ENCODE data around the gene NEDD4L.
"Not testable (repeated sequence)": the region's sequence is repeated elsewhere in the genome, so short reads cannot be mapped to it uniquely, and the experiment has no call there.

NEDD4L gene

GRCh38 chr18:58038063-58038462, 6.0 kb upstream of the NEDD4L start:
- ATAC-seq (replicated peaks) (peak in 1 of 2 donors; percentile 49), DNase-seq (no peak)
- Mint-ChIP-seq H3K4me3 (no peak overlapping the region), H3K27me3 (peaks cover 4 to 20% of the 10 kb centered on the region in 2 donors), H3K36me3 (peaks cover 0 to 1% of the 10 kb centered on the region in 2 donors), H3K4me1 (peaks cover 16 to 32% of the 10 kb centered on the region in 2 donors), H3K27ac (no peak overlapping the region), H3K9me3 (no peaks in the 10 kb centered on the region)

GRCh38 chr18:58041633-58042032, 2.4 kb upstream of the NEDD4L start:
- Mint-ChIP-seq H3K36me3 (peaks cover 0 to 1% of the 10 kb centered on the region in 2 donors), H3K4me1 (peaks cover 25 to 51% of the 10 kb centered on the region in 2 donors), H3K9me3 (no peaks in the 10 kb centered on the region), H3K4me3 (peak overlapping the region; percentile 36 to 42), H3K27ac (no peak overlapping the region), H3K27me3 (no peaks in the 10 kb centered on the region)
- no peak for DNase-seq
- ATAC-seq (replicated peaks): no peak

- Mint-ChIP-seq H3K9me3 (no peaks in the 10 kb centered on the region), H3K4me1 (peaks cover 25 to 50% of the 10 kb centered on the region in 2 donors), H3K4me3 (peak overlapping the region; percentile 83 to 96), H3K27ac (no peak overlapping the region), H3K27me3 (no peaks in the 10 kb centered on the region), H3K36me3 (peaks cover 0 to 1% of the 10 kb centered on the region in 2 donors)
- ATAC-seq (replicated peaks) (peak; percentile 13 to 15), DNase-seq (no peak)
Observed at GRCh38 chr18:58042826-58043490, 1.1 kb upstream of the NEDD4L start.

DNA sequence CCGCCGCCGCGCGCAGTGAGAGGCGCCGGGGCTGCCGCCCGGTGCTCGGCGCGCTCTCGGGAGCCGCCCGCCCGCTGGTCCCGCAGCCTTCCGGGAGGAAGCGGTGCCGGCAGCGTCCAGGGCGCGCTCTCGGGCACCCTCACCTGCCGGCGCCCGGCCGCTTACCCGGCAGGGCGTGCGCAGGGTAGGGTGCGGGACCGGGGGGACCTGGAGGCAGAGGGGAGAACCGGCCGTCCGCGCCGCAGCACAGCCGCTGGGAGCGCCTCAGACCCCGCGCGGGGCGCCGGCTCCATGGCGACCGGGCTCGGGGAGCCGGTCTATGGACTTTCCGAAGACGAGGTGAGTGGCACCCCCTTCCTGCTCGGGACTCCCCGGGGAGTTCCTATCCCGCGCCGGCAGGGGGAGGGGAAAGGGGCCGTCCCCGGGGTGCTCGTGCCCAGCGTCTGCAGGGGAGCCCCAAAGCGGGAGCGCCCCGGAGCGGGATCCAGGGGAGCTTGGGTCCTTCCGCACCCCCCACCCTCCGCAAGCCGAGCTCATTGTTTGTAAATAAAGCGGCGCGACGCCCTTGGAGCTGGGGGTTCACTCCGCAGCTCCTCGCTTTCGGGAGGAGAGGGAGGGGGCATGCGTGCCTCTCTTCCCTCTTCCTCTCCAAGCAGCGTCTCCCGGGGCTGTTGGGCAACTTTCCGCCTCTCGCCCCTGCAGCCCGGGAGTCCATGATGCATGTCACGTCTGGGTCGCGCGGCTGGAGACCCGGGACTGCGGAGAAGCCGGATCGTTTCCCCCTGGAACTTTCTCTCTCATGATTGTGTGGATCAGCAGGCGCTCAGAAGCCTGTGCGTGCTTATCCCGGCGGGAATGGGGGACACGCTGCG, 580 bp downstream of the NEDD4L start:
- Mint-ChIP-seq H3K36me3 (peaks cover 0 to 1% of the 10 kb centered on the region in 2 donors), H3K27me3 (no peaks in the 10 kb centered on the region), H3K9me3 (no peaks in the 10 kb centered on the region), H3K27ac (peak overlapping the region; percentile 86), H3K4me1 (peaks cover 17 to 36% of the 10 kb centered on the region in 2 donors), H3K4me3 (peak overlapping the region; percentile 95 to 96)
- peak; percentile 41 to 42 for ATAC-seq (replicated peaks)
- peak; percentile 25 for DNase-seq

DNA sequence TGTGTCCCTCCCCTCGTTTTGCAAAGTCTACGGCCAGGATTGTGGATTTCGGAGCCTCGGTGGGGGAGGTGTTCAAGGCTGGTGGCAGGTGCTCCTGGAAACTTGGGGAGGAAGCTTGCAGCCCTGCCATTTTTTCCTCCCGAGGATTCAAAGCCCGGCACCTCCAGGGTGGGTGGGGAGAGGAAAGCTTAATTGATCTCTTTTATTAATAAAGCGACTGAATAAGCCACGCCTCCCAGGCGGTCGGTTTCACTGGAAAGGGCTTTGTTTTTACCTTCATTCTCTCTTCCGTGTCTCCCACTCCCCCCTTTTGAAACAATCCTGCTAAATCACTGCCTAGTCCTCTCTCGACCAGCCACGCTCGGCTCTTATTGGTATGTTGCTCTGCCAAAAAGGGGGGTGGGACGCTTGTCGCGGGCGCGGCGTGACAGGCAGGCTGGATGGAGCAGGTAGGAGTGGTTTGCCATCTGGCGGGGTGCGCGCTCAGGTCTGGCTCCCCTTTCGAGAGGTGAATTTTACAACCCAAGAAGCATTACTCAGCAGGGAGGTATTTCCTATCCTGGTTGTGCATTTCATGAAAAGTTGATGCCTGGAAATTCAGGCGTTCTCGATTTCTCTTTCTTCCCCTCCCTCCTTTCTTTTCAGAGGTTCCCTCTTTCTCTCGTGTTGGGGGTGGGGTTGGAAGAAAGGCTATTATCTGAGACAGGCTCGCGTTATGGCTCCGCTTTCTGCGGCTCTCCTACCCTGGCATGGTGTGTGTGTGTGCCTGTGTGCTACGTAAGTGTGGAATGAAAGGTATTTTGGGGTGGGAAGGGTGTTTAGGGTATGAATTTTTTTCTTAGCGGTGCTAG, 1.4 kb downstream of the NEDD4L start:
- Mint-ChIP-seq H3K4me3 (peak overlapping the region; percentile 95 to 96), H3K36me3 (peaks cover 0 to 1% of the 10 kb centered on the region in 2 donors), H3K27ac (peak overlapping the region; percentile 86), H3K27me3 (no peaks in the 10 kb centered on the region), H3K4me1 (peaks cover 17 to 36% of the 10 kb centered on the region in 2 donors), H3K9me3 (no peaks in the 10 kb centered on the region)
- no peak for ATAC-seq (replicated peaks)
- peak; percentile 20 for DNase-seq

GRCh38 chr18:58046093-58046793, 2.2 kb downstream of the NEDD4L start:
- peaks cover 0 to 1% of the 10 kb centered on the region in 2 donors for H3K36me3 Mint-ChIP-seq
- ATAC-seq (replicated peaks) (no peak), DNase-seq (no peak)
- peak overlapping the region; percentile 95 to 96 for H3K4me3 Mint-ChIP-seq
- H3K27me3 Mint-ChIP-seq: no peaks in the 10 kb centered on the region
- peaks cover 17 to 36% of the 10 kb centered on the region in 2 donors for H3K4me1 Mint-ChIP-seq
- no peaks in the 10 kb centered on the region for H3K9me3 Mint-ChIP-seq
- no peak overlapping the region for H3K27ac Mint-ChIP-seq

- Mint-ChIP-seq H3K36me3 (no peaks in the 10 kb centered on the region), H3K4me1 (peaks cover 18 to 30% of the 10 kb centered on the region in 2 donors), H3K4me3 (no peak overlapping the region), H3K27me3 (no peaks in the 10 kb centered on the region), H3K27ac (no peak overlapping the region), H3K9me3 (no peaks in the 10 kb centered on the region)
- DNase-seq (no peak), ATAC-seq (replicated peaks) (no peak)
Observed at GRCh38 chr18:58046794-58047555, 2.9 kb downstream of the NEDD4L start.

GRCh38 chr18:58047556-58047882, 3.5 kb downstream of the NEDD4L start:
- Mint-ChIP-seq H3K4me1 (peaks cover 17 to 24% of the 10 kb centered on the region in 2 donors), H3K4me3 (no peak overlapping the region), H3K36me3 (no peaks in the 10 kb centered on the region), H3K27me3 (no peaks in the 10 kb centered on the region), H3K9me3 (no peaks in the 10 kb centered on the region), H3K27ac (no peak overlapping the region)
- DNase-seq: no peak
- ATAC-seq (replicated peaks): no peak

DNA sequence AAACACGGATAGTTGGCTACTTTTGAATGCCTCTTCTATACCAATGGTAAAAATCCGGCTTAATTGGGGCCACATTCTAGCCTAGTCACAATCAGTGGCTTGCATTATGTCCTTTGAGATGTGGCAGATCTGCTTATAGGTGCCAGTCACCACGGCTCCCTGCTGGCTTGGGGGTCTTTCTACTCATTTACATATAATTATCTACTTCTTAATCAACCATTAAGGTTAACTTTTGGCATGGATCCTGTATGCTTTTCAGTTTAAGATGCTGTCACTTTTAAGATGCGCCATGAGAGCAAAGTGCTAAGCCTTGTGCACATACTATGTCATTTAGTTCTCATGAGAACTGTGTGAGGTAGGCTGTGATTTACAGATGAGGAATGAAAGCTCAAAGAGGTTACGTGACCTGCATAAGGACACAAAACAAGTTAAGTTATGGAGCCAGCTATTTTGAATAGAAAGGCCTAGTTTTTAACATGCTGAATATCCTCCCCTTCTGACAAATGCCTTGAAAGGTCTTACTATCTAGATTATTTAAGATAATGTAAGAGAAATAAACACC, 4.1 kb downstream of the NEDD4L start:
- Mint-ChIP-seq H3K4me1 (peaks cover 13 to 18% of the 10 kb centered on the region in 2 donors), H3K9me3 (no peaks in the 10 kb centered on the region), H3K36me3 (no peaks in the 10 kb centered on the region), H3K27me3 (no peaks in the 10 kb centered on the region), H3K27ac (no peak overlapping the region), H3K4me3 (no peak overlapping the region)
- ATAC-seq (replicated peaks) (no peak), DNase-seq (no peak)

GRCh38 chr18:58049000-58049688, 5.1 kb downstream of the NEDD4L start:
- no peak for ATAC-seq (replicated peaks)
- Mint-ChIP-seq H3K9me3 (no peaks in the 10 kb centered on the region), H3K4me3 (no peak overlapping the region), H3K27ac (no peak overlapping the region), H3K4me1 (peaks cover 11 to 13% of the 10 kb centered on the region in 2 donors), H3K36me3 (no peaks in the 10 kb centered on the region), H3K27me3 (no peaks in the 10 kb centered on the region)
- no peak for DNase-seq

DNA sequence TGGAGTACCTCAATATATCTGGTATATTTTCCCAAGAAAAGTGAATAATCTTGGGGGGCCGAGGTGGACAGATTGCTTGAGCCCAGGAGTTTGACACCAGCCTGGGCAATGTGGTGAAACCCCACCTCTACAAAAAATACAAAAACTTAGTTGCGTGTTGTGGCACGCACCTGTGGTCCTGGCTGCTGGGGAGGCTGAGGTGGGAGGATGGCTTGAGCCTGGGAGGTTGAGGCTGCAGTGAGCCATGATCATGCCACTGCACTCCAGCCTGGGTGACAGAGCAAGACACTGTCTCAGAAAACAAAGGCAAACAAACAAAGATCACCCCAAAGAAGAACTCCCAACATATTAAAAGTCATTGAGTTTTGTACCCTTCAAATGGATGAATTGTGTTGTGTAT, 6.9 kb downstream of the NEDD4L start:
- not testable (repeated sequence) for H3K9me3 Mint-ChIP-seq; H3K4me1 Mint-ChIP-seq; ATAC-seq (replicated peaks); H3K27me3 Mint-ChIP-seq; H3K36me3 Mint-ChIP-seq; DNase-seq; H3K27ac Mint-ChIP-seq; H3K4me3 Mint-ChIP-seq

GRCh38 chr18:58051765-58052460, 7.9 kb downstream of the NEDD4L start:
- Mint-ChIP-seq H3K4me3 (no peak overlapping the region), H3K27me3 (no peaks in the 10 kb centered on the region), H3K4me1 (peaks cover 0 to 4% of the 10 kb centered on the region in 2 donors), H3K36me3 (no peaks in the 10 kb centered on the region), H3K9me3 (no peaks in the 10 kb centered on the region), H3K27ac (no peak overlapping the region)
- DNase-seq: no peak
- ATAC-seq (replicated peaks): peak; percentile 54 to 60

All from stimulated activated naive B cell treated with anti-CD40 and anti-IgM and Interleukin-4, amounts not matched to agents 10 μg/mL and 1 μg/mL and 100 μg/mL, for 72 hours (primary cell).